HCT116 (cell line): ENCODE measurements around the gene ACKR3. TPM values are rescaled to one million over a fixed set of nuclear protein-coding genes. Genes with fewer than 3 reads are reported as not detected.

Experiments used
- ATAC-seq: fragments of 200-7000 bp; cut with Tn5 transposase; 2 replicates; pipeline ENCODE4 v1.9.1; 2020; ENCODE audit warnings: mild to moderate bottlenecking, moderate library complexity
- BruUV-seq: library from RNA; stranded (reverse); fragments of 400-500 nt; replicated peaks from 2 replicates; lab custom pipeline; 2021; lab: Mats Ljungman, UMichigan
- CTCF ChIA-PET: fragments of 300-600 bp; sonication (Branson Sonifier 250); formaldehyde crosslinking; loops from one replicate; lab custom pipeline; 2021; ENCODE audit warnings: antibody characterized with exemption; lab: Charles Lee
- POLR2A ChIA-PET: fragments of 300-600, 350-600 bp; sonication (Branson Sonifier 250); formaldehyde crosslinking; loops from one replicate; lab custom pipeline; 2021; ENCODE audit warnings: antibody characterized with exemption; lab: Charles Lee
- RAD21 ChIA-PET, 2 experiments: fragments of 300-600 bp; sonication (Branson Sonifier 250); formaldehyde crosslinking; loops; one replicate each; lab custom pipeline; 2023; ENCODE audit warnings: low total read pairs in 2 of 2; ENCODE audit not compliant: uncharacterized antibody in 2 of 2, unreplicated experiment in 2 of 2, low non-redundant PET in 1 of 2; lab: Charles Lee
- DNase-seq: peaks from one replicate; pipeline ENCODE4 v3.0.0-alpha.2; 2010; ENCODE audit warnings: low read depth, low spot score
- H2AFZ ChIP-seq: fragments of 200-600 bp; shearing (Covaris generic), sonication (generic); 2 replicates; pipeline ENCODE4 v1.6.1; 2017; ENCODE audit warnings: low read depth, mixed run types, mixed read lengths, antibody characterized with exemption, low read length; ENCODE audit not compliant: poor library complexity, severe bottlenecking
- H3K27ac ChIP-seq: 2 replicates; pipeline ENCODE4 v1.5.1; 2012; ENCODE audit warnings: low read depth, low read length
- H3K27me3 ChIP-seq: fragments of 200-600 bp; sonication (generic); 2 replicates; pipeline ENCODE4 v1.6.1; 2016; ENCODE audit warnings: mixed run types, low read length, mixed read lengths; ENCODE audit not compliant: insufficient read depth
- H3K36me3 ChIP-seq, 2 experiments: fragments of 200-500 bp in 1 of 2; fragments of 200-600 bp in 1 of 2; sonication (Bioruptor generic) in 1 of 2; sonication (generic) in 1 of 2; 2 replicates each; pipeline versions ENCODE4 v1.5.1 to v1.6.1; 2014 to 2016; ENCODE audit warnings: low read length in 2 of 2, inconsistent platforms in 1 of 2, mixed read lengths in 1 of 2, mixed run types in 1 of 2; ENCODE audit not compliant: insufficient read depth in 2 of 2, control insufficient read depth in 1 of 2
- H3K4me1 ChIP-seq, 2 experiments: fragments of 200-600 bp in 1 of 2; sonication (generic) in 1 of 2; 2 replicates each; pipeline versions ENCODE4 v1.5.1 to v1.6.1; 2012 to 2017; ENCODE audit warnings: low read length in 2 of 2, inconsistent platforms in 1 of 2, mild to moderate bottlenecking in 1 of 2, mixed read lengths in 1 of 2, mixed run types in 1 of 2, moderate library complexity in 1 of 2; ENCODE audit not compliant: insufficient read depth in 2 of 2, control insufficient read depth in 1 of 2
- H3K4me2 ChIP-seq: fragments of 200-600 bp; sonication (generic); 2 replicates; pipeline ENCODE4 v1.6.1; 2017; ENCODE audit warnings: mixed run types, low read length, mixed read lengths
- H3K4me3 ChIP-seq, 2 experiments: fragments of 200-600 bp in 1 of 2; sonication (generic) in 1 of 2; replicated peaks in 1 of 2; 2 replicates each; pipeline ENCODE4 v1.5.1; 2011 to 2016; ENCODE audit warnings: low read length in 2 of 2, control low read depth in 1 of 2, low read depth in 1 of 2, mild to moderate bottlenecking in 1 of 2, mixed read lengths in 1 of 2, mixed run types in 1 of 2
- H3K79me2 ChIP-seq: fragments of 200-600 bp; sonication (generic); 2 replicates; pipeline ENCODE4 v1.6.1; 2017; ENCODE audit warnings: mild to moderate bottlenecking, mixed run types, low read length, moderate library complexity, mixed read lengths; ENCODE audit not compliant: insufficient read depth
- H3K9ac ChIP-seq: fragments of 200-600 bp; sonication (generic); 2 replicates; pipeline ENCODE4 v1.6.1; 2016; ENCODE audit warnings: low read length, mixed read lengths
- H3K9me2 ChIP-seq: fragments of 200-600 bp; sonication (generic), shearing (Covaris generic); 2 replicates; pipeline ENCODE4 v1.6.1; 2017; ENCODE audit warnings: mixed run types, mild to moderate bottlenecking, moderate library complexity; ENCODE audit not compliant: insufficient read depth
- H3K9me3 ChIP-seq, 2 experiments: fragments of 200-500 bp in 1 of 2; fragments of 200-600 bp in 1 of 2; sonication (Bioruptor generic) in 1 of 2; sonication (generic) in 1 of 2; 2 replicates each; pipeline ENCODE4 v1.6.1; 2014 to 2017; ENCODE audit warnings: low read length in 2 of 2, mixed read lengths in 2 of 2, inconsistent platforms in 1 of 2, low read depth in 1 of 2, mild to moderate bottlenecking in 1 of 2, mixed run types in 1 of 2, moderate library complexity in 1 of 2; ENCODE audit not compliant: control insufficient read depth in 1 of 2, insufficient read depth in 1 of 2
- H4K20me1 ChIP-seq: fragments of 200-600 bp; sonication (generic), shearing (Covaris generic); 2 replicates; pipeline ENCODE4 v1.6.1; 2017; ENCODE audit warnings: mixed run types, mild to moderate bottlenecking, moderate library complexity; ENCODE audit not compliant: insufficient read depth
- CBX3 ChIP-seq: IDR thresholded peaks from 2 replicates; pipeline ENCODE4 v1.6.1; 2012; ENCODE audit warnings: low read depth
- CEBPB ChIP-seq: IDR thresholded peaks from 2 replicates; pipeline ENCODE4 v1.6.1; 2012; ENCODE audit warnings: low read depth
- EGR1 ChIP-seq: IDR thresholded peaks from 2 replicates; pipeline ENCODE4 v1.6.1; 2012; ENCODE audit warnings: low read depth
- ELF1 ChIP-seq: IDR thresholded peaks from 2 replicates; pipeline ENCODE4 v1.6.1; 2012; ENCODE audit warnings: low read depth, borderline replicate concordance
- EZH2 ChIP-seq: fragments of 200-600 bp; sonication (generic); IDR thresholded peaks from 2 replicates; pipeline ENCODE4 v1.6.1; 2017; ENCODE audit warnings: antibody characterized with exemption, mixed run types
- EZH2phosphoT487 ChIP-seq: fragments of 200-600 bp; IDR thresholded peaks from 2 replicates; pipeline ENCODE4 v1.6.1; 2018; ENCODE audit warnings: antibody characterized with exemption, borderline replicate concordance
- POLR2A ChIP-seq: IDR thresholded peaks from 2 replicates; pipeline ENCODE4 v1.7.0; 2011; ENCODE audit warnings: borderline replicate concordance; ENCODE audit not compliant: insufficient read depth, insufficient read length; ENCODE audit errors: extremely low read depth
- POLR2AphosphoS5 ChIP-seq: IDR thresholded peaks from 2 replicates; pipeline ENCODE4 v1.6.1; 2011; ENCODE audit warnings: mild to moderate bottlenecking, low read depth, low read length, moderate library complexity
- RAD21 ChIP-seq: IDR thresholded peaks from 2 replicates; pipeline ENCODE4 v1.6.1; 2012; ENCODE audit warnings: low read depth, mild to moderate bottlenecking
- SIN3A ChIP-seq: IDR thresholded peaks from 2 replicates; pipeline ENCODE4 v1.6.1; 2012; ENCODE audit warnings: low read depth
- SP1 ChIP-seq: IDR thresholded peaks from 2 replicates; pipeline ENCODE4 v1.6.1; 2012; ENCODE audit warnings: low read depth
- YY1 ChIP-seq: IDR thresholded peaks from 2 replicates; pipeline ENCODE4 v1.6.1; 2011; ENCODE audit warnings: low read length, low read depth, moderate library complexity, mild to moderate bottlenecking; ENCODE audit not compliant: insufficient replicate concordance; ENCODE audit errors: extremely low read depth
- ZFX ChIP-seq: fragments of 450-650 bp; IDR thresholded peaks from 2 replicates; pipeline ENCODE4 v1.6.1; 2017
- ZNF274 ChIP-seq: fragments of 200-500 bp; sonication (Bioruptor generic); IDR thresholded peaks from 2 replicates; pipeline ENCODE4 v1.6.1; 2014; ENCODE audit warnings: mild to moderate bottlenecking, low read depth, low read length, inconsistent platforms
- intact Hi-C: fragments of 100-400 bp; cut with micrococcal nuclease; formaldehyde crosslinking; loops from 2 replicates; pipeline ENCODE4 v1.10.0; 2022
- total RNA-seq: library from RNA; stranded (reverse); gene quantifications from one replicate; pipeline ENCODE4 v1.2.1, GENCODE V29; 2021; ENCODE audit not compliant: unreplicated experiment
- TF ChIP-seq, protein P1 (sequence below): IDR thresholded peaks from 2 replicates; pipeline ENCODE4 v1.6.1; 2012; ENCODE audit warnings: low read depth
- TF ChIP-seq, protein P2 (sequence below): IDR thresholded peaks from 2 replicates; pipeline ENCODE4 v1.6.1; 2012

ACKR3 gene
- total RNA-seq, 1 experiment from 2014 or later: 0.20 TPM

DNA sequence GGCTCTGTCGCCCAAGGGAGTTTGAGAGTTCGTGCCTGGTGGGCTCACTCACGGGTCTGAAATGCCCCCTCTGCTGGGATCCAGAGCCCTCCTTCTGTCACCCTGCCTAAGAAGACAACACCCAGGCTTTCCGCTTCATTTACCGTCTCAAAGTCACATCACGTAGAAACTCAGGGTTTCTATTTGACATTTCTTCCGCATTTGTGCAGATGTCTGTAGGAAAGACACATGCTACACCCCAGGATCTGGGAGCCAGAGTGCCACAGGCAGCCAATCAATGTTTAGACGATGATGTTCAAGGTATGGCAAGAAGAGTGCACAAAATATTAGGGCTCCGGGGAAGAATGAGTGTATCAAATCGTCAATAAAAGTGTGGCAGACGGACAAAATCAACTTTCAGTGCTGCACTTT, 24.4 kb upstream of the ACKR3 start:
- Histone ChIP-seq H3K4me2 (no peak overlapping the region), H3K27ac (no peak overlapping the region), H4K20me1 (no peaks in the 10 kb centered on the region), H3K36me3 (no peaks in the 10 kb centered on the region), H3K9me3 (no peaks in the 10 kb centered on the region), H3K9ac (no peak overlapping the region), H3K4me1 (no peaks in the 10 kb centered on the region), H3K79me2 (no peaks in the 10 kb centered on the region), H2AFZ (no peak overlapping the region), H3K4me3 (no peak overlapping the region), H3K27me3 (peaks cover 23% of the 10 kb centered on the region; the same call in 1 of the 2 replicates), H3K9me2 (no peaks in the 10 kb centered on the region)
- BruUV-seq: no TSS peak
- ChIA-PET CTCF (no interaction called here), POLR2A (no interaction called here), RAD21 (no interaction called here)
- DNase-seq: no peak
- intact Hi-C loops: no loop called here
- ATAC-seq: no peak
- TF ChIP-seq, protein P1, sequence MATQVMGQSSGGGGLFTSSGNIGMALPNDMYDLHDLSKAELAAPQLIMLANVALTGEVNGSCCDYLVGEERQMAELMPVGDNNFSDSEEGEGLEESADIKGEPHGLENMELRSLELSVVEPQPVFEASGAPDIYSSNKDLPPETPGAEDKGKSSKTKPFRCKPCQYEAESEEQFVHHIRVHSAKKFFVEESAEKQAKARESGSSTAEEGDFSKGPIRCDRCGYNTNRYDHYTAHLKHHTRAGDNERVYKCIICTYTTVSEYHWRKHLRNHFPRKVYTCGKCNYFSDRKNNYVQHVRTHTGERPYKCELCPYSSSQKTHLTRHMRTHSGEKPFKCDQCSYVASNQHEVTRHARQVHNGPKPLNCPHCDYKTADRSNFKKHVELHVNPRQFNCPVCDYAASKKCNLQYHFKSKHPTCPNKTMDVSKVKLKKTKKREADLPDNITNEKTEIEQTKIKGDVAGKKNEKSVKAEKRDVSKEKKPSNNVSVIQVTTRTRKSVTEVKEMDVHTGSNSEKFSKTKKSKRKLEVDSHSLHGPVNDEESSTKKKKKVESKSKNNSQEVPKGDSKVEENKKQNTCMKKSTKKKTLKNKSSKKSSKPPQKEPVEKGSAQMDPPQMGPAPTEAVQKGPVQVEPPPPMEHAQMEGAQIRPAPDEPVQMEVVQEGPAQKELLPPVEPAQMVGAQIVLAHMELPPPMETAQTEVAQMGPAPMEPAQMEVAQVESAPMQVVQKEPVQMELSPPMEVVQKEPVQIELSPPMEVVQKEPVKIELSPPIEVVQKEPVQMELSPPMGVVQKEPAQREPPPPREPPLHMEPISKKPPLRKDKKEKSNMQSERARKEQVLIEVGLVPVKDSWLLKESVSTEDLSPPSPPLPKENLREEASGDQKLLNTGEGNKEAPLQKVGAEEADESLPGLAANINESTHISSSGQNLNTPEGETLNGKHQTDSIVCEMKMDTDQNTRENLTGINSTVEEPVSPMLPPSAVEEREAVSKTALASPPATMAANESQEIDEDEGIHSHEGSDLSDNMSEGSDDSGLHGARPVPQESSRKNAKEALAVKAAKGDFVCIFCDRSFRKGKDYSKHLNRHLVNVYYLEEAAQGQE: no peak
- TF ChIP-seq SP1 (no peak), EZH2phosphoT487 (no peak), ZNF274 (no peak), RAD21 (no peak), CEBPB (no peak), POLR2A (no peak), EGR1 (no peak), SIN3A (no peak), ELF1 (no peak), ZFX (no peak), YY1 (no peak), CBX3 (no peak), POLR2AphosphoS5 (no peak), EZH2 (no peak)
- TF ChIP-seq, protein P2, sequence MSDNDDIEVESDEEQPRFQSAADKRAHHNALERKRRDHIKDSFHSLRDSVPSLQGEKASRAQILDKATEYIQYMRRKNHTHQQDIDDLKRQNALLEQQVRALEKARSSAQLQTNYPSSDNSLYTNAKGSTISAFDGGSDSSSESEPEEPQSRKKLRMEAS: no peak
